ENCODE measurements around the gene OR9A2. TPM values are rescaled to one million over a fixed set of nuclear protein-coding genes. Genes with fewer than 3 reads are reported as not detected.

The OR9A2 gene
- total and polyA plus RNA-seq, 10 of the 15 experiments (the other 5 are each of a cell fraction or from before 2014, with no cell fraction given): not detected

DNA sequence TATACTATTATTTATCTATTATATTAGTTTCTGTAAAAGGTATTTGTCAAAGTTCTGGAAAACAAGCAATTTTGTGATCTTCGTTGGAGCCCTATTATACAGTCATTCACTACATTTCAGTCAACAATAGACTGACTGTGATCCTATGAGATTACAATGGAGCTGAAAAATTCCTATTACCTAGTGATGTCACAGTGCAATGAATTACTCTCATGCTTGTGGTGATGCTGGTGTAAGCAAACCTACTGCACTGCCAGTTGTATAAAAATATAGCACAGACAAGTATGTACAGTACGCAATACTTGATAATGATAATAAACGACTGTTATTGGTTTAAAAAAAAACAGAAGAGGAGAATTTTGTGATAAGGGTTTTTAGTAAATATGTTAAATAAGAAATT lies 46.6 kb upstream of the OR9A2 start (continued):
- TF ChIP-seq, protein P1, sequence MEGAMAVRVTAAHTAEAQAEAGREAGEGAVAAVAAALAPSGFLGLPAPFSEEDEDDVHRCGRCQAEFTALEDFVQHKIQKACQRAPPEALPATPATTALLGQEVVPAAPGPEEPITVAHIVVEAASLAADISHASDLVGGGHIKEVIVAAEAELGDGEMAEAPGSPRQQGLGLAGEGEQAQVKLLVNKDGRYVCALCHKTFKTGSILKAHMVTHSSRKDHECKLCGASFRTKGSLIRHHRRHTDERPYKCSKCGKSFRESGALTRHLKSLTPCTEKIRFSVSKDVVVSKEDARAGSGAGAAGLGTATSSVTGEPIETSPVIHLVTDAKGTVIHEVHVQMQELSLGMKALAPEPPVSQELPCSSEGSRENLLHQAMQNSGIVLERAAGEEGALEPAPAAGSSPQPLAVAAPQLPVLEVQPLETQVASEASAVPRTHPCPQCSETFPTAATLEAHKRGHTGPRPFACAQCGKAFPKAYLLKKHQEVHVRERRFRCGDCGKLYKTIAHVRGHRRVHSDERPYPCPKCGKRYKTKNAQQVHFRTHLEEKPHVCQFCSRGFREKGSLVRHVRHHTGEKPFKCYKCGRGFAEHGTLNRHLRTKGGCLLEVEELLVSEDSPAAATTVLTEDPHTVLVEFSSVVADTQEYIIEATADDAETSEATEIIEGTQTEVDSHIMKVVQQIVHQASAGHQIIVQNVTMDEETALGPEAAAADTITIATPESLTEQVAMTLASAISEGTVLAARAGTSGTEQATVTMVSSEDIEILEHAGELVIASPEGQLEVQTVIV (IDR thresholded peaks at IDR 0.05; ENCODE audit: borderline replicate concordance, partially characterized antibody): no peak
- no peak for TF ChIP-seq IRF4 (IDR thresholded peaks at IDR 0.05; ENCODE audit: low read depth, low read length)
- TF ChIP-seq RAD21 (IDR thresholded peaks at IDR 0.05; ENCODE audit: insufficient read depth, low read depth, low read length): no peak

DNA sequence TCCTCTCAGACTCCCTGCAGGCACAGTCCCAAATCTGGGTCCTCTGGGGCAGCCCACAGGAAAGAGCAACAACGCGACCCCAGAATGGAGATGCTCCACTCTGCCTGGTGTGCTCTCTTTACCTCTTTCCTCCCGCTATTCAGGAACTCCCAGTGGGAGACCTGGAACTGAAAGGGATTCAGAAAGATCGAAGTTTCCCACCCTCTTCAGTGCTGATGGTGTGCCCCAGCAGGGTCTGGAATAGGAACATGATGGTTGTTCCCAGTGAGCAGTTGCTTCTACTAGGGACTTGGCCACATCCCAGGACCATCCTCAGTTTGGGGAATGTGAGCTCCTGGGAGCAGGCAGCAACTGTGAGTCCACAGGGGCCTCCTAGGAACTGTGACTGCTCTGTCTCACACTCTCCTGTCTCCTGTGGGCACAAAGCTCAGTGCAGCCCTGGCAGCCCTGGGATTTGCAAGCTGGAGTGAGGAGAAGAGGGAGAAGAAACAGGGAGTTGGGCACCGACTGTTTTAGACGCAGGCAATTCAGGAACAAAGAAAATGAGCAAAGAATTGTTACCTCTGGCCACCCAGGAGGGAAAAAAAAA lies 43.1 kb upstream of the OR9A2 start:
- Histone ChIP-seq H3K9me3 (replicated peaks; ENCODE audit: control insufficient read depth, insufficient read depth, low read length) (no peaks in the 10 kb centered on the region), H3K9ac (ENCODE audit: control insufficient read depth, insufficient read depth, low read length) (no peak overlapping the region), H3K4me2 (ENCODE audit: control insufficient read depth, insufficient read depth) (no peak overlapping the region), H3K36me3 (ENCODE audit: control insufficient read depth in 2 of 2, insufficient read depth in 2 of 2, low read length in 1 of 2) (no peaks in the 10 kb centered on the region), H3K27ac (ENCODE audit: control insufficient read depth, insufficient read depth) (no peak overlapping the region), H4K20me1 (ENCODE audit: control insufficient read depth, insufficient read depth) (no peaks in the 10 kb centered on the region), H3K27me3 (replicated peaks in 1 of 2; ENCODE audit: control insufficient read depth in 2 of 2, insufficient read depth in 2 of 2, low read length in 1 of 2) (no peaks in the 10 kb centered on the region; a peak in 1 of 4 replicates), H3K4me1 (ENCODE audit: control insufficient read depth, insufficient read depth, low read length) (no peaks in the 10 kb centered on the region), H3K4me3 (no peak overlapping the region), H2AFZ (ENCODE audit: control insufficient read depth, low read depth, low read length) (no peak overlapping the region), H3K79me2 (ENCODE audit: control insufficient read depth, insufficient read depth, low read length) (no peaks in the 10 kb centered on the region)
- 33% methylated on average over 6 of the region's 6 CpGs for WGBS (ENCODE audit: insufficient coverage, insufficient replicate concordance, low lambda C conversion rate, missing lambda C conversion rate)
- ChIA-PET SMC1A (ENCODE audit: uncharacterized antibody, unreplicated experiment) (no interaction called here), CTCF (no interaction called here), RAD21 (ENCODE audit: unreplicated experiment) (no interaction called here), POLR2A (no interaction called here)
- DNase-seq (ENCODE audit: low read depth, low spot score): no peak
- intact Hi-C loops (cut with micrococcal nuclease; ENCODE audit: unreplicated experiment) (no loop called here), in situ Hi-C loops (cut with MboI) (no loop called here)
- no peak for ATAC-seq
- FAIRE-seq: no peak
- BruUV-seq (replicated peaks): no TSS peak
- TF ChIP-seq SMARCA5 (IDR thresholded peaks at IDR 0.05) (no peak), CHD1 (IDR thresholded peaks at IDR 0.05; ENCODE audit: low read depth, low read length) (no peak), EED (IDR thresholded peaks at IDR 0.05; ENCODE audit: low read depth) (no peak)
